ENCODE measurements around the gene STX1A. TPM values are rescaled to one million over a fixed set of nuclear protein-coding genes. Genes with fewer than 3 reads are reported as not detected.

Gene STX1A
- total RNA-seq, 2 experiments from 2014 or later: 16.6 to 16.8 TPM

Small RNA genes within 50 kb of the gene (microRNA-seq; reads per million reads assigned to microRNA genes)
- gene MIR4284 (ENCODE audit: borderline replicate concordance): not detected

Other genes with a start within 250 kb of the STX1A start
- gene BAZ1B, start 197.4 kb downstream of the STX1A start, total RNA-seq: 10 to 100 TPM; 90.2 to 98.6 TPM
- gene BCL7B, start 162.0 kb downstream of the STX1A start, total RNA-seq: 10 to 100 TPM; 43.2 to 86.5 TPM
- gene TBL2, start 141.1 kb downstream of the STX1A start, total RNA-seq: 10 to 100 TPM; 30.6 to 34.7 TPM
- gene MLXIPL, start 95.1 kb downstream of the STX1A start, total RNA-seq: not detected
- gene VPS37D, start 51.8 kb downstream of the STX1A start, total RNA-seq: under 1 TPM; 0.35 to 0.39 TPM
- gene DNAJC30, start 36.2 kb downstream of the STX1A start, total RNA-seq: 1 to 10 TPM; 6.9 to 7.8 TPM
- gene BUD23, start 36.1 kb downstream of the STX1A start, total RNA-seq: 10 to 100 TPM; 71.4 to 95.5 TPM
- gene ABHD11, start 19.1 kb upstream of the STX1A start, total RNA-seq: 10 to 100 TPM; 14.4 to 17.8 TPM
- gene CLDN3, start 50.6 kb upstream of the STX1A start, total RNA-seq: not detected
- gene CLDN4, start 111.3 kb upstream of the STX1A start, total RNA-seq: under 1 TPM; 0.12 to 0.16 TPM
- 1 to 10 TPM; 2.1 to 2.2 TPM for gene METTL27, start 122.8 kb upstream of the STX1A start, total RNA-seq
- gene TMEM270, start 141.5 kb upstream of the STX1A start, total RNA-seq: not detected